Dermis microvascular lymphatic vessel endothelial cell (primary cell): ENCODE measurements around the gene TM2D3. TPM values are rescaled to one million over a fixed set of nuclear protein-coding genes. Genes with fewer than 3 reads are reported as not detected.

ENCODE experiments used
- DNase-seq, 2 donors: peaks; one replicate each; pipeline versions ENCODE4 v3.0.0 to v3.0.0-alpha.2; 2010; ENCODE audit warnings: low read depth in 2 of 2
- total RNA-seq: library from RNA; depleted of rRNA; stranded (reverse); fragments of >200 nt; gene quantifications from 2 replicates; pipeline ENCODE4 v1.2.1, GENCODE V29; 2014

The TM2D3 gene
- total RNA-seq, 1 donor from 2014 or later = 31.7 TPM

DNA sequence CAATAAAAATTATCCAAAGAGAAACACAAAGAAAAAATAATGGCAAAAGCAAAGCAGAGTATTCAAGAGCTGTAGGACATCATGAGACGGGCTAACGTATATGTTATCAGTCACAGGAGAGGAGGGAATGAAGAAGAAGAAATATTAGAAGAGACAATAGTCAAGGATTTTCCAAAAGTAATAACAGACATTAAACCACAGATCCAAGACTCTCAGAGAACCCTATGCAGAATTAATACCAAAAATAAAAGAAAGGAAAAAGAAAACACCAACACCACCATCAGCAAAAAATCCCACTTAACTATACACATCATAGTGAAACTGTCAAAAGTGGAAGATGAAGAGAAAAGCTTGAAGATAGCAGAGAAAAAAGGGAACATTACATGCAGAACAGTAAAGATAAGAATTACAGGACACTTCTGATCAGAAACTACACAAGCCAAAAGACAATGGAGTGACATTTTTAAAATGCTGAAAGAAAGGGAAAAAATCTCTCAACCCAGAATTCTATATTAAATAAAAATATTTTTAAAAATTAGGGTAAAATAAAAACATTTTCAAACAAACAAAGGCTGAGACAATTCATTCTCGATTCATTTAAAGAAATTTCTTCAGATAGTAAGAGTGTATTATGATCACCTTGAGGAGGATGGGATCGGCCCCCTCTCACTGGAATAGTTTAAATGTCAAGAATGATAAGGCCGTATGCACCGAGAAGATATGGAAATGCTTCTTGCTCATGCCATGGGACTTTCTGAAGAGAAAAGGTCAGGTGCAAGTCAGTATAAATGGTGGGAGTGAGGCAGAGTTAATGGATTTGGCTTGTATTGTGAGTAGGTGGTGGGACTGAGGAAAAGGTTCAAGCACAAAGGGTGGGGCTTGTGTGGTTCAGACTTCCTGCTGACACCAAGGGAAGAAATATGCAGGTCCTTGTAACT is 28.5 kb downstream of the TM2D3 start:
- DNase-seq = no peak

DNA sequence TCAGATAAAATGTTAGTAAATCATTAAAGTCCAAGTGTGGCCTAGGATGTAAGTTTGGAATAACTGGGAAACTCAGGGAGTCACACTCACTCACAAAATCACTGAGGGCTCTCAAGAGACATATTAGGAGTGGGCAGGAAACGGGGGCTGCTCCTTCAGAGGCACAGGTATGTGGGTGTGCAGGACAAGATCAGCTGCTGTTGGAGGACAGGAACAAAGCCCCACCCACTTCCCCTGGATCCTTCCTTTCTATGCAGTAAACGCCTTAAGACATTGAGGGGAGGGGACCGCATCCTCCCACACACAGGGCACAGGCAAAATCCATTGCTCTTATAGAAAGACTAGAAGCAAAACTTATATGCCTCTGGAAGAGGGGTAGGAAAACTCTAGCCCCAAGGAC is 30.2 kb downstream of the TM2D3 start:
- no peak for DNase-seq

DNA sequence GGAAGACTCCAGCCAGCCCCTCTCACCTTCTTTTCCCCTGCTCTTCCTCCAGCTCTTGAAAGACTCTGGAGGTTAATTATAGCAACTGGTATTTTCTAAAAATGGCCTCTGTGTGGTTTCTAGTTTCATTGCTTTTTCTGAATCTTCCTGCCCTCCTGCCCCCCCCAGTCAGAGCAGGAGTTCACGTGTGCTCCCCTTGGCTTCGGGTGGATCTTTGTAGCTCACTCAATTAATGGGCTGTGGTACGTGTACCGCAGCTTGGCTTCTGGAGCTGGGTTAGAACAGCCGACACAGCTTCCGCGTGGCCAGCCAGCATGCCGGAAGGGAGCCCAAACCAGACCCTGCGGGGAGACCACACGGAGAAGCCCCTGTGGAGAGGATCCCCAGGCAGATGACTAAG is 31.5 kb downstream of the TM2D3 start:
- no peak for DNase-seq

DNA sequence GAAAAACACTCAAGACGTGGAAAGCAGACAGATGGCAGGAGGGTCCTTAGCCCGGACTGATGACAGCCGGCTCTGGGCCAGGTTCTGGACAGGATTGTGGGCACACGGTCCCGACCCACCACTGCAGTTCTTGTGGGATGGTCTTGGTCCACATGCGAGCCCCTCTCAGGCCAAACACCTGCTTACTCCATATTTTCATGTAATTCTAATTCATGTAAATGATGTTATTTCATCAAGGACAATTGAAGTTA is 32.6 kb downstream of the TM2D3 start:
- DNase-seq = no peak

DNA sequence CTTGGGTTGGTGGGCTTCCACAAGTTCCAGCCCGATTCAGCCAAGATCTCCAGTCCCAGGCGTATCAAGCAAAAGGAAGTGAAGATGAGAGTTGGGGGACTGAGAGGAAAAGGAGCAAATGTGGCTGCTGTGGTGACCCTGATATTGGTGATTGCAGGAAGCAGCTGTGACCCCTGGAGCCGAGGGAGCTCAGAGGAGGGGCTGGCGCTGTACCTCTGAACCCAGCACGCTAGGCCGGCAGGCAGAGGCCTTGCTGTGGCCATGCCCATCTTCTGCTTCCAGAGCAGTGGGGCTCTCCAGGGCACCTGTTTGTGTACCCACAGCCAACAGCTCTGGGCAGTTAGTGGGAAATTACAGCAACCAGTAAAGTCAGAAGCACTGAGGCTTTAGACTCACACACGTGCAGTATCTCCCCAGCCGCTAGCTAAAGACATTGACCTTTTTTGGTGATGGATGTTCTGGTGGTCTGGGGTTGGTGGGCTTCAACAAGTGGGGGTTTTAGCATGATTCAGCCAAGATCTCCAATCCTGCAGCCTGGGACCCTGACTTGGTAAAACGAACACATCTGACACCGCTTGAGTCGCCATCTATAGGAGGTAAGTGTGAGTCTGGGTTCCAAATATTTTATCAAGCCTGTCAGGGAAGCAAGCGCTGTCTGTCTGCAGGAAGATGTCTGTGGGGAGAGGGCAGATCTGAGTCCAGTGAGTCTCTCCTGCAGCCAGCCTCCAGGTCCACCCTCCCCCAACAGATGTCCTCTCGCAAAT is 33.1 kb downstream of the TM2D3 start:
- peak in 1 of 2 donors; percentile 46 for DNase-seq

DNA sequence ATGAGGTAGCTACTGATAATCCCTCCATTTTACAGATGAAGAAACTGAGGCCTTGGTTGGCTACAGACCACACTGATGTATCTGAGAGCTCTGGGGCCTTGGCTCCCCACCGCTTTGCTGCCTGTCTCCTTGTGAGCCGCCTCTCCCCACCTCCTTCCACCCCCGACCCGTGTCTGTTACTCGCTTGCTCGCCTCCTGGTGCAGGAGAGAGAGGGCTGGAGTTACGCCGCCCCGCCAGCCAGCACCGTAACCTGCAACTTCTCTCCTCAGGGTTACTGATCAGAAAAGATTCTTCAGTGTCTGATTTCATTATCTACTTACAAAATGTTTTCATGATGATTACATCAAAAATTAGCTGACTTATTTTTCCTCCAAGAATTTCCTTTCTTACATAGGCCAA is 34.1 kb downstream of the TM2D3 start:
- DNase-seq = no peak

DNA sequence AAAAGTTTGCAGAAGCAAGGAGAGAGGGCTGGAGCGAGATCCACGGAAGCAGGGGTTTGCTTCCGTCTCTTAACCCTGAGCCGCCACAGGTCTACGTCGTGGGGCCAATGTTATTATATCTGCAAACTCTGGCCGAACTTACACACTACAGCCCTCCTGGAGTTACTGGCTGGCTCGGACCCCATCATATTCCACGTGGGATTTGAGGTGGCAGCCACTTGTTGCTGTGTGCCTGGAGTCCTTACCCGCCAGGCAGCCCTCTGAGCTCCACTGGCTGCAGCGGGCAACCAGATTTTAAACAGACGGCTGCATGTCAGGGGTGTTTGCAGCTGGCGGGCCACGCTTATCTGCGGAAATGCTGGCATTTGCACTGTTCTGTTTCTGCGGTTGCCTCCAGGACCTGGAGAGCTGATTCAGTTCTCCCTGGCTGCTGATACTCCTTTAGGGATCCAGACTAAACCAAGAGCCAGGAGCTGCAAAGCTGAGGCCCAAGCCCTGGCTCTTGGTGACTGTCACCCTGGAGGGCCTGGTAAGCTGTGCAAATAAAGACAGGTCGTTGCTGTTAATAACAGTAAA is 34.7 kb downstream of the TM2D3 start:
- DNase-seq = no peak

DNA sequence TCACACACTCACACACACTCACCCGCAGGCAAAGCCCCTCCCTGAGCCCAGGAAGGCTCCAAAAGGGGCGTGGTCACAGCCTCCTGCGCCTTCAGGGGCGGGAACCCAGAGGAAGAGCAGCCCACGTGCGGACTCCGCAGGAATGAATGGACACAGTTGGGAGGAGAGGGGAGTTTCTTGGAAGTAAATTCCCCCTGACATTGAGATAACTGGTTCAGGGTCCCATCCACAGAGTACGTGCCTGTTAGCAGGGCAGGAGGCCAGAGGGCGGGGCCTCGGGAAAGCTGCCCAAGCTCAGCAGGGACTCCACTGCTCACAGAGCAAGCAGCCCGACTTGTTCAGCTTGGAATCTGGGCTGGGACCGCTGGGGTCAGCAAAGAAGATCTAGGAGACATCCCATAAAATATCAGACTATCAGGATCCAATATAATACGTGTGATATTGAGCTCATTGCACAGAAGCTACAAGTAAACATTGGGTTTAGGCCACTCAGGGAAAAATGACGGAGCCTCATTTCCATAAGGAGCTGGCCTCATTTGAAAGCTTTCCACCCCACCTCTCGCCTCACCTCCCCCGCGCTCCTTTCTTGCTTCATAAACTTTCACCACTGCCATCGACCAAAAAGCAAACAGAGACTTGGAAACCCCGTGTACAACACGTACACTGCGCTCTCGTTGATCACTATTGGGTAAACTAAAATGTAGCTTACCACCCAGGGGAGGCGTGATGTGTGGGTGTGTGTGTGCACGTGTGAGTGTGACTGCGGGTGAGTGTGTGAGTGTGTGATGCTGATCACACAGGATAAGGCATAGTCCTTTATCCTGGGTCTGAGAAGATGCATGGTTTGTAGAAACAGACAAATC is 36.0 kb downstream of the TM2D3 start:
- DNase-seq = no peak

DNA sequence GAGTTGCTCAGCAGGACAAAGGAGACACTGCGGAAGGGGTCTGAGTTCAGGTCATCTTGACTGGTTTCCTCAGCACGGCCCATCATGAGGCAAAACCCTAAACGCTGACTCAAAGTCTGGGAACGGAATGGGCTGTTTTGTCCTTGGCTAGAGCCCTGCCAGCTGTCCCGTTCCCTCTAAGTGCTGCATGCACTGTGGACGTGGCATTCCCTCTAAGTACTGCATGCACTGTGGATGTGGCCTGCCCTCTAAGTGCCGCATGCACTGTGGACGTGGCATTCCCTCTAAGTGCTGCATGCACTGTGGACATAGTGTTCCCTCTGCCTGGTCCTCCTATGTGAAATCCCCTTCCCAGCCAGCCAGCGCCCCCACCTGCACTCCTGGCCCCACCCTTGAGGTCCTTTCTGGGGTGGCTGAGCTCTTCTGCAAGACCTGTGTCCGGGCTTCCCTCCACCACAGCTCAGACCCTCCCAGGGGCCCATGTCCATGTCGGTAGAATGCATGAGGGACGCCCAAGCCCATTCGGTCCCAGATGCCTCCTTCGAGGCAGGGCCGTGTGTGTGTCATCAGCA is 36.7 kb downstream of the TM2D3 start:
- no peak for DNase-seq

DNA sequence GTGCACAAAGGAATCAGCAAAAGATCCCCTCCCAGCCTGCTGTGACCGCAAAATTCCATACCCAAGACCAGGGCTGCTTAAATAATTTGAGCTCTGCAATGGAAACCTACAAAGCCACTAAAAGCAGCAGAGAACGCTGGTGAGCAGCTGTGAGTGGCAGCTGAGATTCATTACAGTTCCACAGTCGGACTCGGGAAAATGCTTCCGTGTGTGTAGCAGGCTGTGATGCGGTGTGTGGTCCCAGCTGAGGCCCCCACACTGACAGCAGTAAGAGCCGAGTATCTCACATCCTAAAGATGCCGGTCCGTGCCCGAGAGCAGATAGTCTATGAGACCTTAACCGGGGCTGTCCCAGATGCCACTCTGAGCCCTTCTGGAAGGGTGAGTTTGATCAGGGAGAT is 37.4 kb downstream of the TM2D3 start:
- no peak for DNase-seq

DNA sequence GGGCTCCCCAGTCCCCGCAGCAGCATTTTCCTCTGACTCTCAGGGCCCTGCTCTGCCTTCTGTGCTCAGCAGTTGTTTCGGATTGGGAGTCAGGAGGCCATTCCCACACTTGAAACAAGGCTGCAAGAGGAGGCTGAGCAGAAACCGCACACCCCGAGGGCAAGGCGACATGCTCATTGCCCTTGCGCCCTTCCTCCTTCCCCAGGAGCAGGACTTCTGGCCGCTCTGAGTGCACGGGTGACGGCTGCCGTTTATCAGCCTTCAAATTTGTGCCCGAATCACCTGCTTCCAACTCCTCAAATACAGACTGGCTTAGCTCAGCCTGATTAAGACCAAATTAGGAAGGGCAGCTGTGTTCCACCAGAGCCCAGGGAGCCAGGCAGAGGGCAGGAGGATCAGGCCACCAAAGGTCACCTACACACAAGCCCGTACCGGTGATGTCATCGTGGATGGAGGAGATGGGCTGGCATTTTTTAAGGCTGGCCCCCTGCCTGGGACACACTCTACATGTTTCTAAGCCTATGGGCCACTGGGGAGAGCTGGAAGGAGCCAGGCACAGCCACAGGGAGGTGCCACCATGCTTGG is 38.1 kb downstream of the TM2D3 start:
- no peak for DNase-seq

DNA sequence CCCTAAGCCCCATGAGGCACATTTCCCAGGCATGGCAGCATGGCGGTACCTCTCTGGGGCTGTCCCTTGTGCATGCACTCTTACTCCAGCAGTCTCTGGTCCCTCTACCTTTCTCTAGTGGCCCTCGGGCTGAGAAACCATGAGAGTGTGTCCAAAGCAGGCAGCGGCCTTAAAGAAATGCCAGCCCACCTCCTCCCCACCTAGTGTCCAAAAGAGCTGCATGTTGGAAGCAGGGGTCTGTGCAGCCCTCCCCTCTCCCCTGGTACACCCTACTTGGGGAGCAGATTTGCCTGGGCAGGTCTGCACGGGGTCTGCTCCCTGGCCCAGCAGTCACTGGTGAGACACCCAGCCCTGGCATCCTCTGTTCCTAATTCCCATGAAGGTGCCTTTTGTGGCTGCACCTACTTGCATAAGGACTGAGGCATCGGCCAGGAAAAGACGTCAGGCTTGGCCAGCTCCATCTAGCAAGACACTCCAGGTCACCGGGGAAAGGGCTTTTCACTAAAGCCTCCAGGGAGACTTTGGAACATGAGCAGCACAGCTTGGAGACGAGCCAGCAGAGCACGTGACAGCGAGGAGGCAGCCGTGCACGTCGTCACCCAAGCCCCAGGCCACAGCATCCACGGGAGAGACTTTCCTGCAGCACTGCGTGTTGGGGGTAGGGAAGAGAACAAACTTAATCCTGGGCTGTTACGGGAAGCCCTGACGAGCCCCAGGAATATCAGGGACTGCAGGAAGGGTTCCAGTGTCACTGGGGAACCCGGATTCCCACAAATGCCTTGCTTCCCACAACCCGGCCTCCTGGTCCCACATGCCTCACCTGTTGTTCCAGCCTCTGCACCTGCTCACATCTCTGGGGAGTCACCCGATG is 38.8 kb downstream of the TM2D3 start:
- DNase-seq = no peak

DNA sequence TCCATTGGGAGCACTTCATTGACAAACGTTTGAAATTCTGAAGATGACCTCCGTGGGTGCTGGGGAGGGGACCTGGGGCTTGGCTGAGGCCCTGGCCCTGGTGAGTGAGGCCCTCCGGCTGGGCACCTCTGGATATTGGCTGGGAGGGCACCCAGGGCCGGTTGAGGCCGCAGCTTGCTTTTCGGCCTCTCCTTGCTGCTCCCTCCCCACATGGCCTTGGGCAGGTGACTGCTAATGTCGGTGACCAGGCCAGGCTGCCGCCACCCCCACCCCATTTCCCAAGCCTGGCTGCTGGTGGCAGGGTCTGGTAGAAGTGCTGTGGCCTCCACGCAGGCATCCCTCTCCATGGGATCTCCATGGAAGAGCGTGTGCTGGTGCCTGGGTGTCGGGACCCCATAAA is 39.5 kb downstream of the TM2D3 start:
- no peak for DNase-seq

DNA sequence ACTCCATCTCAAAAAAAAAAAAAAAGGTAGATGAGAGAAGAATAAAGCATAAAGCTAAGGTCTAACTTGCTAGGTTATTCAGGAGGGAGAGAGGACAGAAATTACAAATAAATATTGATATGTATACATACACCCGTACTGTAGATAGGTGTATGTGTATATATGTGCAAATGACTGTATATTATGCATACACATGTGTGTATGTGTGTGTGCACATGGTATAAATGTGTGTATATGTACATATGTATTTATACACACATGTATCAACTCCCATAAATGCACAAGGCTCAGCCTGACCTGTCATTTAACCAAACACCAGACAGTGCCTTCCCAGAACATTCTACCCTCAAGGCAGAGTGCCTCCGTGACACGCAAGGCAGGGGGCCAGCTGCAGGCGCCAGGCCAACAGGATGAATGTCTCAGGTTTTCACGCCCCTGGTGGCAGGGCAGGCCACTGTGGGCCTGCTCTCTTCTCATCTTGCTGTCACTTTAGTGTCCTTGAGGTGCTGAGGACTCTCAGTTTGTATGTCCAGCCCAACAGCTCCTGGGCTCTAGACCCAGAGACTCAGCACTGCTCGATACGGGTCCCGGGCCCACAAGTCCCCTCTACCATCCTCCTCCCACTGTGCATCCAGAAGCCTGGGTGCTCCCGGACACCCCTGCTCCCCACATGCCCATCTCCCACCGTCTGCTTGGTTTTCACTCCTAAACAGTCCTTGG is 40.4 kb downstream of the TM2D3 start:
- no peak for DNase-seq

DNA sequence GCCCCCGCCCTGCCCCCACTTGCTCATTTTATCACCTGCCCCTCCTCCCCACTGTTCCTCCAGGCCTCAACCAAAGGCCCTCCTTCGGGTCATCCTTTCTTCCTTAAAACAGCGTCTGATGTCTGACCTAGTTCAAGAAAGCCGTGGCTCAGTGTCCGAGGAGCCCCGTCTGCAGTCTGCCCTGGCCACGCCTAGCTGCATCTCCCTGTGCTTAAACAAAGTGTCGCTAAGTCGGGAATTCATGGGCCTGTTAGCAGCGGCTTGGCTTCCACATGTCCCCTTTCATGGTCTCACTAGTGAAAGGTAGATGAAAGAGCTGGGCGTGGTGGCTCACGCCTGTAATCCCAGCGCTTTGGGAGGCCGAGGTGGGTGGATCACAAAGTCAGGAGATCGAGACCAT is 41.2 kb downstream of the TM2D3 start:
- no peak for DNase-seq

DNA sequence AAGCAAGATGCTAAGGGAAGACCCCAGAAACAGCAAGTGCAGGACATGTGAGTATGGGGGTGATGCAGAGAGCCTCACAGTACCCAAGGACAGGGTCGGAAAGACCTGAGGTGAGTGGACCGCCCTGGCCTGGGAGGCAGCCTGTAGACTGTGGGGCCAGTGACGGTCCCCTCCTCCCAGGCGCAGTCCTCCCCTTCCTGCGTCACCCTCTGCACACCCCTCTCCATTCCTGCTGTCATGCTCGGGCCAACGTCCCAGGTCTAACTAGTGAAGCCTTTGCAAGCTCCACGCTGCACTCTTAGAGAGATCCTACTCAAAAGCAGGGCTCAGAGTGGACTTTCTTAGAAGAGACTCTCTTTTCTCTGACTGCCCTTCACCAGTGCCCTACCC is 41.6 kb downstream of the TM2D3 start:
- no peak for DNase-seq

DNA sequence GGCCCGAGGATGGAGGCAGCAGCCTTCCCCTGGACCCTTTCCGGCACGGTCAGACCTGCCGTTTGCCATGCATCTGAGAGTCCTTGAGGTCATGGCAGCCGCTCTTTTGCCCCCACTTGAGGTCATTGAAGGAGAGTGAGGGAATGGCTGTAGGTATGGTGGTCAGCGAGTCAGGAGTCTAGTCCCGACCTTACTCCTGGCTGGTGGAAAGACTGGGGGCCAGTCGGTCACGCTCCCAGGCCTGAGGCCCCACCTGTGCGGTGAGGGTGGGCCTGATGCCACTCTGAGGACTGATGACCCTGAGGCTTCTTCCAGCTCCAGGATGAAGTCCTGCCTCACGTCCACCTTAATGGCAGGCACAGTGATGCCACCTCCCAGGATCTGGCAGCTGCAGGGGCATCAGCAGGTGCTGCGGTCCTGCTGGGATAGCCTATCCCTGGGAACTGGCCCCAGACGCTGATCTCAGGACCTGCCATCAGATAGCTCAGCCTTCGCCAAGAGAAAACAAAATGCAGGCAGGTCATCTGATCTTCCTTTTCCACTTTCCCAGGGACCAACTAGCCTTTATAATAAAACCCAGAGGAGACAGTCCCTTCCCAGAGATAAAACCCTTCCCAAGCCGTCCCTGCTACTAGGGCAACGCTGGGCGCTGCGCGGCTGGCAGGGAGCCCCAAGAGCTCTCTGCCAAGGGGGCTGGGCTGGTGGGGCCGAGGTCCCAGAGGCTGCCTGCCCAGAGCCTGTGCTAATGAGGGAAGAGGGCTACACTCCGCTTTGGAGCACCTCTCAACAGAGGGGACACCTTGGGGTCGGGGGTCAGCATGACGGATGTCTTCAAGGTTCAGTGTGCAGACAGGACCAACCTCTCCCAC is 42.2 kb downstream of the TM2D3 start:
- DNase-seq = no peak

DNA sequence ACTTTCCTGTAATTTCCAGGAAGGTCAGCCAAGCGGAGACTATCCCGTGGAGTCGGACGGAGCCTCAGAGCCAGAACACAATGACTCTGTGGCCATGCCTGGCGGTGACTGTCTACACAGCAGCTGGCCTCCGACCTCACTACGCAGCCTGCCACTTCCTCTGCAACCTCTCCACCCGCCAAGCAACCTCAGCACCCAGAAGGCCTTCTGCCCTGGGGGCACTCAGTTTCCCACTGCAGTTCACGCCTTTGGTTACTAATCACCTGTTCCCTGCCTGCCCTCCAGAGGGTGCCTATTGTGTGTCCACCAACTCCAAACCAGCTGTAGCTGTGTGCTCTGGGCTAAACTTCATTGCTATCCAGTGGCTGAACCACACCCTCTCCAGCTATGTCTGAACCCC is 44.0 kb downstream of the TM2D3 start:
- DNase-seq = no peak
